NCI-H2107 (cell line): ENCODE results near the gene SYT8.
"Not testable (repeated sequence)": the region's sequence is repeated elsewhere in the genome, so short reads cannot be mapped to it uniquely, and the experiment has no call there.

Experiments
- DNase-seq: peaks from one replicate; lab custom pipeline; 2025; lab: John Stamatoyannopoulos, UW

The SYT8 gene

GRCh38 chr11:1834779-1835670, at the start of gene SYT8:
SYT8 (plus strand) TSS chr11:1834990; CDS start chr11:1835106, 116 bp downstream.
- DNase-seq, result no peak

GRCh38 chr11:1785749-1786413, 48.9 kb upstream of the SYT8 start:
- no peak for DNase-seq

GRCh38 chr11:1786466-1786865, 48.3 kb upstream of the SYT8 start:
- no peak for DNase-seq

GRCh38 chr11:1791912-1792311, 42.9 kb upstream of the SYT8 start:
- DNase-seq, result no peak

GRCh38 chr11:1792461-1792860, 42.3 kb upstream of the SYT8 start:
- DNase-seq, result no peak

GRCh38 chr11:1793081-1793480, 41.7 kb upstream of the SYT8 start:
- no peak for DNase-seq

GRCh38 chr11:1796413-1797011, 38.3 kb upstream of the SYT8 start:
- no peak for DNase-seq

GRCh38 chr11:1797391-1798125, 37.2 kb upstream of the SYT8 start:
- no peak for DNase-seq

- no peak for DNase-seq
Observed at GRCh38 chr11:1803246-1803645, 31.5 kb upstream of the SYT8 start.

GRCh38 chr11:1803835-1804519, 30.8 kb upstream of the SYT8 start:
- DNase-seq, result not testable (repeated sequence)

- DNase-seq, result no peak
Observed at GRCh38 chr11:1805525-1805924, 29.3 kb upstream of the SYT8 start.

- no peak for DNase-seq
Observed at GRCh38 chr11:1807264-1807995, 27.4 kb upstream of the SYT8 start.

GRCh38 chr11:1810761-1811160, 24.0 kb upstream of the SYT8 start:
- no peak for DNase-seq

- no peak for DNase-seq
Observed at GRCh38 chr11:1812274-1812673, 22.5 kb upstream of the SYT8 start.

- no peak for DNase-seq
Observed at GRCh38 chr11:1812801-1813200, 22.0 kb upstream of the SYT8 start.

GRCh38 chr11:1813356-1813755, 21.4 kb upstream of the SYT8 start:
- not testable (repeated sequence) for DNase-seq

GRCh38 chr11:1814691-1815090, 20.1 kb upstream of the SYT8 start:
- DNase-seq, result no peak

GRCh38 chr11:1815311-1815710, 19.5 kb upstream of the SYT8 start:
- DNase-seq, result no peak

GRCh38 chr11:1815751-1816150, 19.0 kb upstream of the SYT8 start:
- DNase-seq, result no peak

GRCh38 chr11:1817000-1817399, 17.8 kb upstream of the SYT8 start:
- DNase-seq, result no peak

- no peak for DNase-seq
Observed at GRCh38 chr11:1817511-1817910, 17.3 kb upstream of the SYT8 start.
